Mesothelial cell of epicardium (in vitro differentiated cells): ENCODE data around the gene REPIN1. TPM values are rescaled to one million over a fixed set of nuclear protein-coding genes. Genes with fewer than 3 reads are reported as not detected.

ENCODE experiments used
- DNase-seq, 2 experiments: peaks; one replicate each; pipeline ENCODE4 v3.0.0; 2021; ENCODE audit warnings: low spot score in 2 of 2; ENCODE audit not compliant: unreplicated experiment in 2 of 2
- H3K27ac Mint-ChIP-seq: 2 replicates; pipeline ENCODE4 v1.8.0; 2021; ENCODE audit warnings: mixed read lengths
- H3K27me3 Mint-ChIP-seq: 2 replicates; pipeline ENCODE4 v1.8.0; 2021; ENCODE audit warnings: low read depth, mixed read lengths
- H3K36me3 Mint-ChIP-seq: 2 replicates; pipeline ENCODE4 v1.8.0; 2021; ENCODE audit warnings: mixed read lengths
- H3K4me1 Mint-ChIP-seq: 2 replicates; pipeline ENCODE4 v1.8.0; 2021; ENCODE audit warnings: mixed read lengths
- H3K4me3 Mint-ChIP-seq: 2 replicates; pipeline ENCODE4 v1.8.0; 2021; ENCODE audit warnings: mild to moderate bottlenecking, moderate library complexity, mixed read lengths
- H3K9me3 Mint-ChIP-seq: 2 replicates; pipeline ENCODE4 v1.8.0; 2021; ENCODE audit warnings: mixed read lengths
- CTCF ChIP-seq: fragments of 200-600 bp; sonication (generic); IDR thresholded peaks from one replicate; pipeline ENCODE4 v1.5.0; 2021; ENCODE audit warnings: antibody characterized with exemption; ENCODE audit not compliant: unreplicated experiment
- total RNA-seq: library from RNA; stranded (reverse); gene quantifications from 3 replicates; pipeline ENCODE4 v1.2.1, GENCODE V29; 2021

The REPIN1 gene
- total RNA-seq, 1 donor from 2014 or later = 148 TPM

GRCh38 chr7:150404172-150404804 lies 35.7 kb downstream of the REPIN1 start:
- Mint-ChIP-seq H3K36me3 (peaks cover 7% of the 10 kb centered on the region), H3K9me3 (no peaks in the 10 kb centered on the region), H3K4me1 (peaks cover 55% of the 10 kb centered on the region), H3K27me3 (no peaks in the 10 kb centered on the region), H3K27ac (peak overlapping the region; percentile 91), H3K4me3 (peak overlapping the region; percentile 74)
- no peak for DNase-seq
- no peak for TF ChIP-seq CTCF

GRCh38 chr7:150404805-150405583 lies 36.4 kb downstream of the REPIN1 start:
- DNase-seq = peak; percentile 66 to 85
- TF ChIP-seq CTCF = no peak
- H3K4me1 Mint-ChIP-seq = peaks cover 51% of the 10 kb centered on the region
- no peaks in the 10 kb centered on the region for H3K9me3 Mint-ChIP-seq
- H3K27me3 Mint-ChIP-seq = no peaks in the 10 kb centered on the region
- H3K27ac Mint-ChIP-seq = peak overlapping the region; percentile 91
- peak overlapping the region; percentile 84 for H3K4me3 Mint-ChIP-seq
- peaks cover 7% of the 10 kb centered on the region for H3K36me3 Mint-ChIP-seq

GRCh38 chr7:150405584-150406311 lies 37.1 kb downstream of the REPIN1 start:
- DNase-seq = peak in 1 of 2 experiments; percentile 69
- peak overlapping the region; percentile 84 for H3K4me3 Mint-ChIP-seq
- no peaks in the 10 kb centered on the region for H3K27me3 Mint-ChIP-seq
- H3K4me1 Mint-ChIP-seq = peaks cover 45% of the 10 kb centered on the region
- H3K27ac Mint-ChIP-seq = peak overlapping the region; percentile 91
- TF ChIP-seq CTCF = no peak
- no peaks in the 10 kb centered on the region for H3K9me3 Mint-ChIP-seq
- peaks cover 7% of the 10 kb centered on the region for H3K36me3 Mint-ChIP-seq

- Mint-ChIP-seq H3K9me3 (no peaks in the 10 kb centered on the region), H3K4me3 (peak overlapping the region; percentile 84), H3K4me1 (peaks cover 41% of the 10 kb centered on the region), H3K27me3 (no peaks in the 10 kb centered on the region), H3K27ac (peak overlapping the region; percentile 91), H3K36me3 (peaks cover 7% of the 10 kb centered on the region)
- DNase-seq = no peak
- TF ChIP-seq CTCF = no peak
Measured at GRCh38 chr7:150406312-150406566, 37.6 kb downstream of the REPIN1 start.

GRCh38 chr7:150406567-150407421 lies 38.2 kb downstream of the REPIN1 start:
- H3K9me3 Mint-ChIP-seq = no peaks in the 10 kb centered on the region
- DNase-seq = no peak
- no peak for TF ChIP-seq CTCF

More at GRCh38 chr7:150406567-150407421, 38.2 kb downstream of the REPIN1 start:
- Mint-ChIP-seq H3K36me3 (peaks cover 7% of the 10 kb centered on the region), H3K27me3 (no peaks in the 10 kb centered on the region), H3K4me3 (peak overlapping the region; percentile 84), H3K4me1 (peaks cover 39% of the 10 kb centered on the region), H3K27ac (peak overlapping the region; percentile 91)
